Heart left ventricle (tissue), 13 donors: ENCODE measurements around the gene SPATA45.

Experiments
- CTCF ChIP-seq, 12 donors: fragments of 200-600 bp; sonication (generic) in 4 of 12; IDR thresholded peaks; one replicate each; pipeline versions ENCODE4 v1.5.0 to v1.8.0; 2018 to 2022; ENCODE audit warnings: antibody characterized with exemption in 12 of 12, mild to moderate bottlenecking in 5 of 12
- POLR2A ChIP-seq, 2 donors: fragments of 450-650 bp; IDR thresholded peaks; one replicate each; pipeline ENCODE4 v1.6.1; 2017; ENCODE audit warnings: antibody characterized with exemption in 2 of 2, mild to moderate bottlenecking in 2 of 2, moderate library complexity in 2 of 2
- donor health status: ischemic (EF 13 %, LVEDD 7.1; RV severe dilation, severe dysfunction).
- donor health status: DM: no; HTN: yes; CAD: no.
- donor health status: DM: no; HTN: no; CAD: no.
- donor health status: ischemic (EF 25% LVEDD 6.9; RV normal size, moderate dysfunction).
- donor health status: ischemic (EF 25% LVEDD 5.7; RV mildly dilated, moderate dysfunction).
- donor health status: ischemic (EF 35%, LVEDD 5.7; RV mildly dilated, moderate dysfunction).
- donor health status: nonischemic (EF 11% LVEDD 7.7; RV severe dilation, severe dysfunction).
- donor health status: DM: yes; HTN: yes; CAD: no.
- donor health status: PGD.
- donor health status: ischemic (EF 29% LVEDD 5.4; RV normal size, mild dysfunction).
- donor health status: nonischemic (EF 23%, LVEDD 6.1; RV moderate dilation, normal function).

GRCh38 chr1:212853658-212854057, 6.2 kb upstream of the SPATA45 start:
- TF ChIP-seq CTCF (IDR thresholded peaks at IDR 0.05): no peak
- TF ChIP-seq POLR2A (IDR thresholded peaks at IDR 0.05): no peak
